Neural cell (in vitro differentiated cells): Measurements from ENCODE around the gene MIXL1. TPM values are rescaled to one million over a fixed set of nuclear protein-coding genes. Genes with fewer than 3 reads are reported as not detected.
A peak's percentile ranks its signal among the peaks of the same experiment; 100 is the strongest.

Experiments
- H2AFZ ChIP-seq: fragments of 200-600, 300-800 bp; sonication (generic), shearing (Covaris generic); 2 replicates; pipeline ENCODE4 v1.6.0; 2014; ENCODE audit warnings: low read depth, mild to moderate bottlenecking, antibody characterized with exemption, low read length, moderate library complexity
- H3F3A ChIP-seq: fragments of 200-600 bp; shearing (Covaris generic); 2 replicates; pipeline ENCODE4 v1.6.1; 2016; ENCODE audit warnings: mild to moderate bottlenecking, moderate library complexity, mixed read lengths, antibody characterized with exemption, low read length; ENCODE audit not compliant: insufficient read depth, poor library complexity, severe bottlenecking
- H3K27ac ChIP-seq: fragments of 200-600, 300-800 bp; sonication (generic), shearing (Covaris generic); 2 replicates; pipeline ENCODE4 v1.5.1; 2014; ENCODE audit warnings: mild to moderate bottlenecking, low read length, moderate library complexity
- H3K27me3 ChIP-seq: fragments of 300-800, 200-600 bp; sonication (generic), shearing (Covaris generic); 2 replicates; pipeline ENCODE4 v1.6.0; 2014; ENCODE audit warnings: mild to moderate bottlenecking, low read depth, low read length, moderate library complexity; ENCODE audit not compliant: insufficient read depth
- H3K36me3 ChIP-seq: fragments of 300-800, 200-600 bp; sonication (generic), shearing (Covaris generic); 2 replicates; pipeline ENCODE4 v1.5.1; 2014; ENCODE audit warnings: mild to moderate bottlenecking, antibody characterized with exemption, low read length, moderate library complexity; ENCODE audit not compliant: insufficient read depth
- H3K4me2 ChIP-seq: fragments of 300-800, 200-600 bp; sonication (generic), shearing (Covaris generic); 2 replicates; pipeline ENCODE4 v1.6.0; 2014; ENCODE audit warnings: mild to moderate bottlenecking, low read length
- H3K4me3 ChIP-seq: fragments of 300-800, 200-600 bp; sonication (generic), shearing (Covaris generic); 2 replicates; pipeline ENCODE4 v1.5.1; 2014; ENCODE audit warnings: mild to moderate bottlenecking, low read length, moderate library complexity
- H3K79me2 ChIP-seq: fragments of 200-600 bp; shearing (Covaris generic); replicated peaks from 2 replicates; pipeline ENCODE4 v1.6.0; 2014; ENCODE audit warnings: mild to moderate bottlenecking, low read length, moderate library complexity; ENCODE audit not compliant: insufficient read depth
- H3K9ac ChIP-seq: fragments of 300-800, 200-600 bp; sonication (generic), shearing (Covaris generic); 2 replicates; pipeline ENCODE4 v1.6.1; 2016; ENCODE audit warnings: mild to moderate bottlenecking, low read length, mixed read lengths
- H3K9me2 ChIP-seq: fragments of 200-600 bp; shearing (Covaris generic); 2 replicates; pipeline ENCODE4 v1.6.1; 2016; ENCODE audit warnings: mild to moderate bottlenecking, low read length, mixed read lengths; ENCODE audit not compliant: insufficient read depth
- H3K9me3 ChIP-seq: fragments of 200-600, 300-800 bp; sonication (generic), shearing (Covaris generic); 2 replicates; pipeline ENCODE4 v1.6.1; 2016; ENCODE audit warnings: mild to moderate bottlenecking, mixed run types, low read length, moderate library complexity, mixed read lengths
- H4K20me1 ChIP-seq: fragments of 200-600 bp; shearing (Covaris generic); 2 replicates; pipeline ENCODE4 v1.6.1; 2016; ENCODE audit warnings: mild to moderate bottlenecking, mixed run types; ENCODE audit not compliant: insufficient read depth
- CTCF ChIP-seq: fragments of 450-650 bp; IDR thresholded peaks from 2 replicates; pipeline ENCODE4 v1.5.1; 2014; ENCODE audit warnings: antibody characterized with exemption, mild to moderate bottlenecking, moderate library complexity; ENCODE audit not compliant: poor library complexity, severe bottlenecking
- EP300 ChIP-seq: fragments of 450-650 bp; conservative IDR thresholded peaks from 2 replicates; pipeline ENCODE4 v1.6.1; 2014; ENCODE audit warnings: antibody characterized with exemption, mild to moderate bottlenecking, moderate library complexity; ENCODE audit not compliant: poor library complexity, severe bottlenecking
- EZH2 ChIP-seq: fragments of 200-600, 300-800 bp; shearing (Covaris generic), sonication (generic); IDR thresholded peaks from 2 replicates; pipeline ENCODE4 v1.6.1; 2014; ENCODE audit warnings: antibody characterized with exemption, low read length, borderline replicate concordance, mild to moderate bottlenecking; ENCODE audit not compliant: insufficient read depth, poor library complexity, severe bottlenecking
- MXI1 ChIP-seq: fragments of 450-650 bp; conservative IDR thresholded peaks from 2 replicates; pipeline ENCODE4 v1.6.1; 2014; ENCODE audit warnings: antibody characterized with exemption, mild to moderate bottlenecking; ENCODE audit not compliant: poor library complexity, severe bottlenecking
- POLR2AphosphoS5 ChIP-seq: IDR thresholded peaks from 2 replicates; pipeline ENCODE4 v1.6.1; 2012
- RAD21 ChIP-seq: fragments of 450-650 bp; conservative IDR thresholded peaks from 2 replicates; pipeline ENCODE4 v1.6.1; 2014; ENCODE audit warnings: antibody characterized with exemption, mild to moderate bottlenecking, moderate library complexity
- REST ChIP-seq: IDR thresholded peaks from 2 replicates; pipeline ENCODE4 v1.6.1; 2012; ENCODE audit warnings: borderline replicate concordance
- SMC3 ChIP-seq: fragments of 450-650 bp; conservative IDR thresholded peaks from 2 replicates; pipeline ENCODE4 v1.6.1; 2014; ENCODE audit warnings: antibody characterized with exemption, mild to moderate bottlenecking, moderate library complexity; ENCODE audit not compliant: poor library complexity
- TAF1 ChIP-seq: IDR thresholded peaks from 2 replicates; pipeline ENCODE4 v1.6.1; 2012; ENCODE audit warnings: low read depth
- polyA plus RNA-seq: library from polyadenylated mRNA; depleted of rRNA; stranded (reverse); fragments of >200 nt; gene quantifications from 2 replicates; pipeline ENCODE4 v1.2.3, GENCODE V29; 2014

The MIXL1 gene
- polyA plus RNA-seq, 1 donor from 2014 or later, result not detected

- H3K9me2 ChIP-seq, result no peaks in the 10 kb centered on the region
- no peaks in the 10 kb centered on the region for H4K20me1 ChIP-seq
- H2AFZ ChIP-seq, result peak within 1 kb of the TSS; percentile 97
- TF ChIP-seq CTCF (peak; percentile 4), TAF1 (peak; percentile 70), EP300 (peak; percentile 59), REST (peak; percentile 42), SMC3 (peak; percentile 20), MXI1 (peak; percentile 81), RAD21 (no peak), POLR2AphosphoS5 (peak; percentile 99), EZH2 (no peak)
- H3K4me3 ChIP-seq, result peak within 1 kb of the TSS; percentile 93
- H3K79me2 ChIP-seq, result peaks cover 39% of the 10 kb centered on the region
- H3K9me3 ChIP-seq, result no peaks in the 10 kb centered on the region
- H3K9ac ChIP-seq, result peak within 1 kb of the TSS; percentile 95
- H3K27ac ChIP-seq, result peak within 1 kb of the TSS; percentile 89
- H3K4me2 ChIP-seq, result peak within 1 kb of the TSS; percentile 96
- no peaks in the 10 kb centered on the region for H3K36me3 ChIP-seq
- no peaks in the 10 kb centered on the region for H3K27me3 ChIP-seq
- H3F3A ChIP-seq, result no peaks in the 10 kb centered on the region
Observed at GRCh38 chr1:226186124-226187018, 37.1 kb upstream of the MIXL1 start, which contains the start of gene ACBD3. ACBD3 (minus strand) TSS chr1:226186741; CDS start chr1:226186675, 66 bp downstream.

GRCh38 chr1:226187019-226187322 is 36.5 kb upstream of the MIXL1 start:
- H3K36me3 ChIP-seq, result no peaks in the 10 kb centered on the region
- H4K20me1 ChIP-seq, result no peaks in the 10 kb centered on the region
- H3K4me2 ChIP-seq, result peak overlapping the region; percentile 88
- no peaks in the 10 kb centered on the region for H3F3A ChIP-seq
- no peaks in the 10 kb centered on the region for H3K9me2 ChIP-seq
- TF ChIP-seq EP300 (no peak), SMC3 (no peak), CTCF (no peak), EZH2 (no peak), MXI1 (no peak), TAF1 (no peak), POLR2AphosphoS5 (no peak), RAD21 (no peak), REST (no peak)
- peak overlapping the region; percentile 89 for H3K27ac ChIP-seq
- no peaks in the 10 kb centered on the region for H3K27me3 ChIP-seq
- peaks cover 33% of the 10 kb centered on the region for H3K79me2 ChIP-seq
- H3K4me3 ChIP-seq, result peak overlapping the region; percentile 93
- H3K9ac ChIP-seq, result peak overlapping the region; percentile 95
- H3K9me3 ChIP-seq, result no peaks in the 10 kb centered on the region
- H2AFZ ChIP-seq, result peak overlapping the region; percentile 97
